HG03558 (cell line): Measurements from ENCODE around the gene DHRS11.

Experiments
- ATAC-seq: cut with Tn5 transposase; IDR thresholded peaks from one replicate; pipeline ENCODE4 v1.9.1; 2021; ENCODE audit warnings: moderate number of reproducible peaks; ENCODE audit not compliant: unreplicated experiment; ENCODE audit errors: extremely low read depth

Gene DHRS11

GRCh38 chr17:36641877-36642845 lies 50.5 kb downstream of the DHRS11 start:
- ATAC-seq = no peak

GRCh38 chr17:36643086-36643685 lies 51.5 kb downstream of the DHRS11 start:
- no peak for ATAC-seq

- no peak for ATAC-seq
Observed at GRCh38 chr17:36645422-36645821, 53.7 kb downstream of the DHRS11 start.

GRCh38 chr17:36647636-36648035 lies 56.0 kb downstream of the DHRS11 start:
- no peak for ATAC-seq

GRCh38 chr17:36650096-36650775 lies 58.6 kb downstream of the DHRS11 start:
- no peak for ATAC-seq
